IMR-90 (cell line): ENCODE results near the gene BUD23. TPM values are rescaled to one million over a fixed set of nuclear protein-coding genes. Genes with fewer than 3 reads are reported as not detected.

Experiments used
- ATAC-seq: fragments of 200-7000 bp; cut with Tn5 transposase; 2 replicates; pipeline ENCODE4 v1.9.1; 2020; ENCODE audit warnings: low read depth, mild to moderate bottlenecking, moderate library complexity
- BruUV-seq: library from RNA; stranded (reverse); fragments of 400-500 nt; replicated peaks from 2 replicates; lab custom pipeline; 2021; lab: Mats Ljungman, UMichigan
- CTCF ChIA-PET: fragments of 300-600 bp; formaldehyde crosslinking; extraction: SDS; loops from one replicate; lab custom pipeline; 2021; ENCODE audit warnings: antibody characterized with exemption; lab: Yijun Ruan, JAX
- POLR2A ChIA-PET: fragments of 300-600 bp; sonication (Branson Sonifier 250); formaldehyde crosslinking; loops from one replicate; lab custom pipeline; 2022; ENCODE audit warnings: antibody characterized with exemption; ENCODE audit not compliant: unreplicated experiment; lab: Charles Lee
- DNase-seq: peaks from one replicate; pipeline ENCODE4 v3.0.0; 2013
- H2AFZ ChIP-seq: replicated peaks from 2 replicates; pipeline ENCODE3; 2013; ENCODE audit warnings: low read length, mild to moderate bottlenecking; ENCODE audit not compliant: poor library complexity
- H2AK5ac ChIP-seq: 2 replicates; pipeline ENCODE4 v1.6.1; 2013; ENCODE audit warnings: low read depth, low read length, inconsistent platforms
- H2AK9ac ChIP-seq: replicated peaks from 2 replicates; pipeline ENCODE3; 2013; ENCODE audit warnings: mild to moderate bottlenecking, low read depth, low read length, moderate library complexity; ENCODE audit not compliant: poor library complexity
- H2BK120ac ChIP-seq: 2 replicates; pipeline ENCODE4 v1.6.1; 2013; ENCODE audit warnings: low read depth, low read length, inconsistent platforms
- H2BK15ac ChIP-seq: 3 replicates; pipeline ENCODE4 v1.6.1; 2013; ENCODE audit warnings: low read depth, low read length, inconsistent platforms
- H2BK20ac ChIP-seq: 2 replicates; pipeline ENCODE4 v1.6.1; 2013; ENCODE audit warnings: low read depth, mild to moderate bottlenecking, inconsistent platforms, low read length, moderate library complexity
- H2BK5ac ChIP-seq: 2 replicates; pipeline ENCODE4 v1.6.1; 2013; ENCODE audit warnings: mild to moderate bottlenecking, low read depth, low read length, inconsistent platforms; ENCODE audit not compliant: poor library complexity, severe bottlenecking
- H3K14ac ChIP-seq: replicated peaks from 2 replicates; pipeline ENCODE4 v1.6.1; 2013; ENCODE audit warnings: low read depth, low read length, inconsistent platforms
- H3K18ac ChIP-seq: 2 replicates; pipeline ENCODE4 v1.6.1; 2013; ENCODE audit warnings: low read depth, low read length, control low read depth
- H3K23ac ChIP-seq: 2 replicates; pipeline ENCODE4 v1.6.1; 2013; ENCODE audit warnings: low read depth, low read length, inconsistent platforms
- H3K27ac ChIP-seq: 2 replicates; pipeline ENCODE4 v1.5.1; 2013; ENCODE audit warnings: mild to moderate bottlenecking, control low read depth, low read length; ENCODE audit not compliant: insufficient read depth
- H3K27me3 ChIP-seq: 2 replicates; pipeline ENCODE4 v1.6.1; 2013; ENCODE audit warnings: low read length; ENCODE audit not compliant: control insufficient read depth, insufficient read depth
- H3K36me3 ChIP-seq: 2 replicates; pipeline ENCODE4 v1.6.1; 2013; ENCODE audit warnings: low read length, mixed read lengths; ENCODE audit not compliant: control insufficient read depth, insufficient read depth
- H3K4ac ChIP-seq: 2 replicates; pipeline ENCODE4 v1.6.1; 2013; ENCODE audit warnings: low read depth, low read length, inconsistent platforms
- H3K4me1 ChIP-seq: 2 replicates; pipeline ENCODE4 v1.6.1; 2013; ENCODE audit warnings: low read length, mixed read lengths; ENCODE audit not compliant: control insufficient read depth, insufficient read depth
- H3K4me2 ChIP-seq: 2 replicates; pipeline ENCODE4 v1.6.1; 2013; ENCODE audit warnings: low read depth, mild to moderate bottlenecking, control low read depth, low read length, moderate library complexity
- H3K4me3 ChIP-seq: 2 replicates; pipeline ENCODE4 v1.5.1; 2013; ENCODE audit warnings: low read depth, mild to moderate bottlenecking, control low read depth, low read length, moderate library complexity; ENCODE audit not compliant: insufficient read depth
- H3K56ac ChIP-seq: 2 replicates; pipeline ENCODE4 v1.6.1; 2013; ENCODE audit warnings: low read length, inconsistent platforms; ENCODE audit not compliant: insufficient read depth; ENCODE audit errors: extremely low read depth
- H3K79me1 ChIP-seq, 2 experiments: 2 replicates each; pipeline ENCODE4 v1.6.1; 2013; ENCODE audit warnings: low read length in 2 of 2, inconsistent platforms in 1 of 2, low read depth in 1 of 2
- H3K9ac ChIP-seq: 2 replicates; pipeline ENCODE4 v1.6.1; 2013; ENCODE audit warnings: low read depth, low read length, control low read depth
- H3K9me1 ChIP-seq: 2 replicates; pipeline ENCODE4 v1.6.1; 2013; ENCODE audit warnings: low read length, inconsistent platforms; ENCODE audit not compliant: insufficient read depth
- H3K9me3 ChIP-seq: 2 replicates; pipeline ENCODE4 v1.6.1; 2013; ENCODE audit warnings: low read length; ENCODE audit not compliant: control insufficient read depth, insufficient read depth
- H4K20me1 ChIP-seq: 2 replicates; pipeline ENCODE4 v1.6.1; 2013; ENCODE audit warnings: low read length, inconsistent platforms; ENCODE audit not compliant: insufficient read depth
- H4K5ac ChIP-seq: 2 replicates; pipeline ENCODE4 v1.6.1; 2013; ENCODE audit warnings: mild to moderate bottlenecking, low read depth, low read length, control low read depth
- H4K8ac ChIP-seq, 2 experiments: 2 replicates each; pipeline ENCODE4 v1.6.1; 2013; ENCODE audit warnings: low read depth in 2 of 2, low read length in 2 of 2, control low read depth in 1 of 2, inconsistent platforms in 1 of 2
- H4K91ac ChIP-seq: 2 replicates; pipeline ENCODE4 v1.6.1; 2013; ENCODE audit warnings: low read depth, low read length, inconsistent platforms; ENCODE audit not compliant: insufficient read depth
- BHLHE40 ChIP-seq: fragments of 150-350 bp; IDR thresholded peaks from 2 replicates; pipeline ENCODE4 v1.6.1; 2016; ENCODE audit warnings: mild to moderate bottlenecking, low read depth, low read length
- CEBPB ChIP-seq: IDR thresholded peaks from 2 replicates; pipeline ENCODE4 v1.6.1; 2012; ENCODE audit warnings: low read depth, low read length, improper control_type of control experiment
- CHD1 ChIP-seq: IDR thresholded peaks from 2 replicates; pipeline ENCODE4 v1.6.1; 2012; ENCODE audit warnings: low read depth, low read length, improper control_type of control experiment
- FOS ChIP-seq: fragments of 150-350 bp; IDR thresholded peaks from 2 replicates; pipeline ENCODE4 v1.6.1; 2016; ENCODE audit warnings: low read depth, low read length
- MAZ ChIP-seq: IDR thresholded peaks from 2 replicates; pipeline ENCODE4 v1.6.1; 2012; ENCODE audit warnings: low read depth, mild to moderate bottlenecking, low read length, improper control_type of control experiment, moderate library complexity, borderline replicate concordance
- MXI1 ChIP-seq: IDR thresholded peaks from 2 replicates; pipeline ENCODE4 v1.6.1; 2012; ENCODE audit warnings: low read depth, mild to moderate bottlenecking, low read length, moderate library complexity, borderline replicate concordance
- NFE2L2 ChIP-seq: fragments of 150-350 bp; IDR thresholded peaks from 2 replicates; pipeline ENCODE4 v1.6.1; 2016; ENCODE audit warnings: low read depth, mild to moderate bottlenecking, low read length
- POLR2A ChIP-seq: IDR thresholded peaks from 2 replicates; pipeline ENCODE4 v1.6.1; 2012; ENCODE audit warnings: mild to moderate bottlenecking, low read depth, low read length
- RAD21 ChIP-seq: IDR thresholded peaks from 2 replicates; pipeline ENCODE4 v1.6.1; 2012; ENCODE audit warnings: low read length, improper control_type of control experiment
- RCOR1 ChIP-seq: IDR thresholded peaks from 2 replicates; pipeline ENCODE4 v1.6.1; 2012; ENCODE audit warnings: mild to moderate bottlenecking, low read length, improper control_type of control experiment; ENCODE audit not compliant: insufficient replicate concordance
- RFX5 ChIP-seq: IDR thresholded peaks from 2 replicates; pipeline ENCODE4 v1.8.0; 2012; ENCODE audit warnings: low read depth, mild to moderate bottlenecking, low read length, moderate library complexity
- SMC3 ChIP-seq: fragments of 150-350 bp; IDR thresholded peaks from 2 replicates; pipeline ENCODE4 v1.6.1; 2016; ENCODE audit warnings: low read depth, mild to moderate bottlenecking, antibody characterized with exemption, low read length, moderate library complexity
- WGBS, 2 experiments: methylation state at CpG; one replicate each; pipeline versions ENCODE4 v1.1.5 to v1.1.7; 2013; ENCODE audit warnings: missing lambda C conversion rate in 2 of 2; ENCODE audit not compliant: insufficient read length in 1 of 2; ENCODE audit errors: extremely low coverage in 2 of 2; 5-methylcytosine and 5-hydroxymethylcytosine counted together
- dilution Hi-C: fragments of 300-500 bp; cut with HindIII; formaldehyde crosslinking; loops from one replicate; pipeline ENCODE4 v1.14.3; 2018; ENCODE audit warnings: low sequenced_read_pairs; ENCODE audit not compliant: unreplicated experiment
- in situ Hi-C: fragments of 300-500 bp; cut with MboI; formaldehyde crosslinking; loops from 3 replicates; pipeline ENCODE4 v1.14.3; 2019; ENCODE audit warnings: low sequenced_read_pairs, inconsistent platforms, mixed read lengths
- intact Hi-C: fragments of 100-400 bp; cut with micrococcal nuclease; formaldehyde crosslinking; loops from 2 replicates; pipeline ENCODE4 v1.10.0; 2022
- polyA plus RNA-seq, 3 experiments: library from polyadenylated mRNA; depleted of rRNA; stranded (reverse); fragments of >200 nt; gene quantifications; 2 replicates each; pipeline ENCODE4 v1.2.3, GENCODE V29; 2012; ENCODE audit warnings: low replicate concordance in 1 of 3
- total RNA-seq: library from RNA; depleted of rRNA; stranded (reverse); fragments of >200 nt; gene quantifications from 2 replicates; pipeline ENCODE4 v1.2.3, GENCODE V29; 2012
- TF ChIP-seq, protein P1 (sequence below): conservative IDR thresholded peaks from 2 replicates; pipeline ENCODE4 v1.5.1; 2012; ENCODE audit warnings: mild to moderate bottlenecking, low read depth, low read length, improper control_type of control experiment
- TF ChIP-seq, protein P2 (sequence below): fragments of 150-350 bp; IDR thresholded peaks from 2 replicates; pipeline ENCODE4 v1.6.1; 2016; ENCODE audit warnings: low read depth, mild to moderate bottlenecking, low read length, moderate library complexity, borderline replicate concordance

BUD23 gene
- total and polyA plus RNA-seq, 2 of the 4 experiments (the other 2 are of a cell fraction): 35.7 to 65.2 TPM

DNA sequence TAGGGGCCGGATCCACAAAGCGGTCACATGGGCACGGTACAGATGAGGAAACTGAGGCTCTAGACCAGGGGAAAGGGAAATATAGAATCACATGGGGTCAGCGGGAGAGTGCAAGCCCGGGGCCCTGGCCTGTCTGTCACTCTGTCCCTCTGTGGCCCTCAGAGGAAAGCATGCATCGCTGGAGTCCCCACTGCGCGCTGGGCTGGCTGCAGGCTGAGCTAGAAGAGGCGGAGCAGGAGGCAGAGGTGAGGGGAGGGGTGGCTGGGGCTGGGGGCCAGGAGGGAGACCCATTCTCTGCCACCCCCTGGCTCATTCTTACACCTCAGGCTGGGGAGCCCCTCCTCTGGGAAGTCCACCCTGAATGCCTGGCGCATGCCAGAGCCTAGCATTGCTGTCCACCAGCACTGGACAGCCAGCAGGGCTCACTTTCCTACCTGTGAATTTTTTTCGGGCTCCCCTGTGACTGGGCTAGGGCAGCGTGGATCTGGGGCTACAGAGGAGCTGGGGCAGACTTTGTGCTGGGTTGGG, 13.5 kb upstream of the BUD23 start:
- no peak for ATAC-seq

More for the DNA sequence above, 13.5 kb upstream of the BUD23 start:
- no peak overlapping the region for H3K23ac ChIP-seq
- no peak overlapping the region for H3K4ac ChIP-seq
- H4K91ac ChIP-seq: no peak overlapping the region
- H3K4me2 ChIP-seq: no peak overlapping the region
- no peak overlapping the region for H3K4me3 ChIP-seq
- dilution Hi-C loops: no loop called here
- no peak overlapping the region for H4K8ac ChIP-seq
- no peak overlapping the region for H2AK9ac ChIP-seq
- no peak overlapping the region for H4K5ac ChIP-seq
- TF ChIP-seq, protein P1, sequence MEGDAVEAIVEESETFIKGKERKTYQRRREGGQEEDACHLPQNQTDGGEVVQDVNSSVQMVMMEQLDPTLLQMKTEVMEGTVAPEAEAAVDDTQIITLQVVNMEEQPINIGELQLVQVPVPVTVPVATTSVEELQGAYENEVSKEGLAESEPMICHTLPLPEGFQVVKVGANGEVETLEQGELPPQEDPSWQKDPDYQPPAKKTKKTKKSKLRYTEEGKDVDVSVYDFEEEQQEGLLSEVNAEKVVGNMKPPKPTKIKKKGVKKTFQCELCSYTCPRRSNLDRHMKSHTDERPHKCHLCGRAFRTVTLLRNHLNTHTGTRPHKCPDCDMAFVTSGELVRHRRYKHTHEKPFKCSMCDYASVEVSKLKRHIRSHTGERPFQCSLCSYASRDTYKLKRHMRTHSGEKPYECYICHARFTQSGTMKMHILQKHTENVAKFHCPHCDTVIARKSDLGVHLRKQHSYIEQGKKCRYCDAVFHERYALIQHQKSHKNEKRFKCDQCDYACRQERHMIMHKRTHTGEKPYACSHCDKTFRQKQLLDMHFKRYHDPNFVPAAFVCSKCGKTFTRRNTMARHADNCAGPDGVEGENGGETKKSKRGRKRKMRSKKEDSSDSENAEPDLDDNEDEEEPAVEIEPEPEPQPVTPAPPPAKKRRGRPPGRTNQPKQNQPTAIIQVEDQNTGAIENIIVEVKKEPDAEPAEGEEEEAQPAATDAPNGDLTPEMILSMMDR: no peak
- TF ChIP-seq RCOR1 (no peak), FOS (no peak), BHLHE40 (no peak), SMC3 (no peak), CEBPB (no peak), POLR2A (no peak), MXI1 (no peak), CHD1 (no peak), NFE2L2 (no peak), RFX5 (no peak), MAZ (no peak), RAD21 (no peak)
- TF ChIP-seq, protein P2, sequence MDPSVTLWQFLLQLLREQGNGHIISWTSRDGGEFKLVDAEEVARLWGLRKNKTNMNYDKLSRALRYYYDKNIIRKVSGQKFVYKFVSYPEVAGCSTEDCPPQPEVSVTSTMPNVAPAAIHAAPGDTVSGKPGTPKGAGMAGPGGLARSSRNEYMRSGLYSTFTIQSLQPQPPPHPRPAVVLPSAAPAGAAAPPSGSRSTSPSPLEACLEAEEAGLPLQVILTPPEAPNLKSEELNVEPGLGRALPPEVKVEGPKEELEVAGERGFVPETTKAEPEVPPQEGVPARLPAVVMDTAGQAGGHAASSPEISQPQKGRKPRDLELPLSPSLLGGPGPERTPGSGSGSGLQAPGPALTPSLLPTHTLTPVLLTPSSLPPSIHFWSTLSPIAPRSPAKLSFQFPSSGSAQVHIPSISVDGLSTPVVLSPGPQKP: no peak
- H2BK120ac ChIP-seq: no peak overlapping the region
- DNase-seq: no peak
- H3K18ac ChIP-seq: no peak overlapping the region
- H3K27ac ChIP-seq: no peak overlapping the region
- 0 out of 2 replicates have a peak, but pooled peaks cover 4% of the 10 kb centered on the region for H4K20me1 ChIP-seq
- intact Hi-C loops: loop anchor here (5.0 kb wide), 3 partner anchors 43 to 148 kb away; partner anchors contain the start of genes BAZ1B and STX1A
- H3K27me3 ChIP-seq: no peaks in the 10 kb centered on the region
- ChIA-PET CTCF (no interaction called here), POLR2A (no interaction called here)
- in situ Hi-C loops: no loop called here
- no peak overlapping the region for H3K14ac ChIP-seq
- peaks cover 8% of the 10 kb centered on the region; the same call in 1 of the 2 replicates for H3K36me3 ChIP-seq
- H2BK15ac ChIP-seq: no peak overlapping the region
- 89% methylated on average over 3 of the region's 12 CpGs; no CpG with 5 or more reads in 1 of the 2 experiments for WGBS, 2 experiments
- H3K4me1 ChIP-seq: no peaks in the 10 kb centered on the region; the same call in 1 of the 2 replicates
- H3K9me3 ChIP-seq: no peaks in the 10 kb centered on the region
- H2AK5ac ChIP-seq: no peak overlapping the region
- no peak overlapping the region for H2BK20ac ChIP-seq
- no TSS peak for BruUV-seq
- H2AFZ ChIP-seq: no peak overlapping the region
- 0 out of 2 replicates have a peak, but pooled peaks cover 2% of the 10 kb centered on the region for H3K9me1 ChIP-seq
- H2BK5ac ChIP-seq: no peak overlapping the region
- H3K79me1 ChIP-seq: peaks cover 0 to 9% of the 10 kb centered on the region in 2 experiments; a peak in 1 of 4 replicates
- H3K56ac ChIP-seq: no peak overlapping the region
- no peak overlapping the region for H3K9ac ChIP-seq
